B cell (primary cell): ENCODE data around the gene TEPSIN.

Experiments
- CTCF ChIP-seq: fragments of 200-600 bp; IDR thresholded peaks from one replicate; pipeline ENCODE4 v1.8.0; 2022; ENCODE audit warnings: antibody characterized with exemption, mild to moderate bottlenecking
- EZH2 ChIP-seq: IDR thresholded peaks from 2 replicates; pipeline ENCODE4 v1.6.1; 2012; ENCODE audit warnings: borderline replicate concordance, low read depth, mild to moderate bottlenecking, moderate library complexity, low read length; ENCODE audit not compliant: insufficient read depth, poor library complexity, severe bottlenecking

- TF ChIP-seq CTCF, result no peak
- TF ChIP-seq EZH2, result no peak
Observed at GRCh38 chr17:81236784-81237183, 2.1 kb downstream of the TEPSIN start.
